Sigmoid colon (tissue), 7 donors: ENCODE data around the gene SLC17A6. TPM values are rescaled to one million over a fixed set of nuclear protein-coding genes. Genes with fewer than 3 reads are reported as not detected.

Source experiments
- DNase-seq: peaks from one replicate; pipeline ENCODE4 v3.0.0-alpha.2; 2019
- H3K27ac ChIP-seq, 4 donors: fragments of 200-600 bp; sonication (generic); one replicate each; pipeline ENCODE4 v1.5.1; 2016 to 2019; ENCODE audit warnings: mild to moderate bottlenecking in 1 of 4
- H3K27me3 ChIP-seq, 3 donors: fragments of 200-600 bp; sonication (generic); one replicate each; pipeline ENCODE4 v1.5.1; 2019; ENCODE audit warnings: mild to moderate bottlenecking in 1 of 3
- H3K36me3 ChIP-seq, 4 donors: fragments of 200-600 bp; sonication (generic); one replicate each; pipeline ENCODE4 v1.5.1; 2016 to 2019
- H3K4me1 ChIP-seq, 4 donors: fragments of 200-600 bp; sonication (generic); one replicate each; pipeline ENCODE4 v1.5.1; 2017 to 2019
- H3K4me3 ChIP-seq, 4 donors: fragments of 200-600 bp; sonication (generic); one replicate each; pipeline ENCODE4 v1.5.1; 2017 to 2019; ENCODE audit warnings: mild to moderate bottlenecking in 2 of 4, moderate library complexity in 1 of 4
- H3K9me3 ChIP-seq, 4 donors: fragments of 200-600 bp in 3 of 4; sonication (generic) in 3 of 4; one replicate each; pipeline versions ENCODE4 v1.5.1 to v1.6.1; 2013 to 2019
- EP300 ChIP-seq, 4 donors: sonication (generic); formaldehyde crosslinking; IDR thresholded peaks; one replicate each; pipeline ENCODE4 v1.6.1; 2017; ENCODE audit warnings: antibody characterized with exemption in 4 of 4
- POLR2A ChIP-seq, 2 donors: fragments of 450-650 bp; IDR thresholded peaks; one replicate each; pipeline ENCODE4 v1.6.1; 2016; ENCODE audit warnings: antibody characterized with exemption in 2 of 2, mild to moderate bottlenecking in 2 of 2, moderate library complexity in 2 of 2
- POLR2AphosphoS5 ChIP-seq, 4 donors: sonication (generic); formaldehyde crosslinking; IDR thresholded peaks; one replicate each; pipeline ENCODE4 v1.6.1; 2017; ENCODE audit warnings: antibody characterized with exemption in 4 of 4
- WGBS, 2 donors: extraction: QIAGEN DNeasy Blood & Tissue Kit; methylation state at CpG; one replicate each; pipeline ENCODE4 v1.1.7; 2013; 5-methylcytosine and 5-hydroxymethylcytosine counted together
- intact Hi-C: fragments of 100-400 bp; cut with DNase I; formaldehyde crosslinking; loops from one replicate; pipeline ENCODE4 v1.15.1; 2023
- polyA plus RNA-seq, 3 donors: library from polyadenylated mRNA; stranded (reverse); fragments of 200-250 nt; gene quantifications; one replicate each; pipeline ENCODE4 v1.2.3, GENCODE V29; 2013
- total RNA-seq, 4 donors: library from RNA; depleted of rRNA; stranded (reverse); fragments of >200 nt; gene quantifications; one replicate each; pipeline ENCODE4 v1.1.0, GENCODE V29; 2016
- TF ChIP-seq, protein P1 (sequence below), 4 experiments: fragments of 450-650 bp in 3 of 4; fragments of 200-600 bp in 1 of 4; IDR thresholded peaks; one replicate each; pipeline ENCODE4 v1.5.1; 2016 to 2019; ENCODE audit warnings: antibody characterized with exemption in 4 of 4, mild to moderate bottlenecking in 3 of 4, moderate library complexity in 2 of 4
- donor health status: healthy with polysubstance abuse.
- donor health status: Bipolar disorder and iron deficiency.
- donor health status: healthy.

Gene SLC17A6
- total and polyA plus RNA-seq, 7 donors = not detected

DNA sequence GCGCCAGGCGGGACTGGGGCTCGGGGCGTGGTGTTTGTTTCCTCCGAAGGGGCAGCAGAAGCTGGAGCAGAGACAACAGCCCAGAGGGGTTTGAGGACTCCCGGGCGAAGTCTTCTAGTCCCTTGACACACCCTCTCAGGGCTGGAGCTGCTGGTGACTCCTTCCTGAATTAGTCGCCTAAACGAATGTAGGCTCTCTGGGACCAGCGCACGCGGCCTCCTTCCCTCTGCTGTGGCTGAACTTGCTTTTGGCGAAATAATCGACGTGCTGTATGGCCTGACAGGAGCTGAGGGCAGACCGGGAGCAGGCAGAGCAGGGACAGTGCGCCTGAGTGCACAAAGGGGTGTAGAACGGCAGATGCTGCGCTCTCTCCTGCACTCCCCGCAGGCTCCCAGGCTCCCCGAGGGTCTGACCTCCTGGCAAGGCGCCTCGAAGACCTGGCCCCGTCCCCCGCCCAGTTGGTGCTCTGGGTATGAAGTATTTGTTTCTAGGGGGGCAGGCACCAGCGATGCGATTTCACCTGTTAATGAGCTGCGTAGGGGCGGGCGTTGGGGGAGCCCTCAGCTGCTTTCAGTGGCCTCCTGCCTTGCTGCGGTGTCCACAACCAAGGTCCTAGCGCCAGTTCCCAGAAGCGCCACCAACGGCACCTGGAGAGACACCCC lies 5.3 kb downstream of the SLC17A6 start:
- no peak overlapping the region for H3K4me3 ChIP-seq
- 4 to 10% methylated on average over 34 of the region's 34 CpGs for WGBS, 2 donors
- H3K27me3 ChIP-seq = peaks cover 29 to 71% (median 54%) of the 10 kb centered on the region in 3 donors
- no peaks in the 10 kb centered on the region for H3K9me3 ChIP-seq
- no peak overlapping the region for H3K27ac ChIP-seq
- H3K36me3 ChIP-seq = no peaks in the 10 kb centered on the region
- TF ChIP-seq POLR2A (IDR thresholded peaks at IDR 0.05) = no peak
- TF ChIP-seq, protein P1, sequence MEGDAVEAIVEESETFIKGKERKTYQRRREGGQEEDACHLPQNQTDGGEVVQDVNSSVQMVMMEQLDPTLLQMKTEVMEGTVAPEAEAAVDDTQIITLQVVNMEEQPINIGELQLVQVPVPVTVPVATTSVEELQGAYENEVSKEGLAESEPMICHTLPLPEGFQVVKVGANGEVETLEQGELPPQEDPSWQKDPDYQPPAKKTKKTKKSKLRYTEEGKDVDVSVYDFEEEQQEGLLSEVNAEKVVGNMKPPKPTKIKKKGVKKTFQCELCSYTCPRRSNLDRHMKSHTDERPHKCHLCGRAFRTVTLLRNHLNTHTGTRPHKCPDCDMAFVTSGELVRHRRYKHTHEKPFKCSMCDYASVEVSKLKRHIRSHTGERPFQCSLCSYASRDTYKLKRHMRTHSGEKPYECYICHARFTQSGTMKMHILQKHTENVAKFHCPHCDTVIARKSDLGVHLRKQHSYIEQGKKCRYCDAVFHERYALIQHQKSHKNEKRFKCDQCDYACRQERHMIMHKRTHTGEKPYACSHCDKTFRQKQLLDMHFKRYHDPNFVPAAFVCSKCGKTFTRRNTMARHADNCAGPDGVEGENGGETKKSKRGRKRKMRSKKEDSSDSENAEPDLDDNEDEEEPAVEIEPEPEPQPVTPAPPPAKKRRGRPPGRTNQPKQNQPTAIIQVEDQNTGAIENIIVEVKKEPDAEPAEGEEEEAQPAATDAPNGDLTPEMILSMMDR (IDR thresholded peaks at IDR 0.05) = no peak
- no peak for TF ChIP-seq EP300 (IDR thresholded peaks at IDR 0.05)
- no peak for DNase-seq
- intact Hi-C loops = no loop called here
- H3K4me1 ChIP-seq = peaks cover 0 to 11% (median 3%) of the 10 kb centered on the region in 4 donors

DNA sequence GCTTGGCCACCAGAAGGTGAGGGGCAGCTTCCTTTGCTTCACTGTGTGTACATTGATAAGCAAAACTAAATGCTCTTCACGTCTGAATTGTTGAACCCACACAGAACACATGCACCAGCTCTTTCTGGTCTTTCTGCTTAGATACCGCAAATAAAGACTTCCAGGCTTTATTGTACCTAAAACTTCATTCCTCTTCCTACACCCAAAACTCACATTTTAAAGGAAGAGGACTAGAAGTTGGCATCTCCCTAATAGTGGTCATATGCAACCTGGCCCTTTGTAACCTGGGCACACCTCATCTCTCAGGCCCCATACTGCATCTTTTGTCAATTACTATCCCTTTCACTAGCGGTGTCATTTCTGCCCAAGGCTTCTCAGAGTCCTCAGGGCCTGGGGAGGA lies 5.9 kb downstream of the SLC17A6 start:
- H3K4me1 ChIP-seq = peaks cover 0 to 11% (median 3%) of the 10 kb centered on the region in 4 donors
- DNase-seq = no peak
- intact Hi-C loops = no loop called here
- H3K36me3 ChIP-seq = no peaks in the 10 kb centered on the region
- H3K9me3 ChIP-seq = no peaks in the 10 kb centered on the region
- no peak overlapping the region for H3K4me3 ChIP-seq
- no peak overlapping the region for H3K27ac ChIP-seq
- 13% methylated on average over 3 of the region's 3 CpGs for WGBS, 2 donors
- TF ChIP-seq, protein P1 (IDR thresholded peaks at IDR 0.05) = no peak
- TF ChIP-seq EP300 (IDR thresholded peaks at IDR 0.05) = no peak
- TF ChIP-seq POLR2A (IDR thresholded peaks at IDR 0.05) = no peak
- TF ChIP-seq POLR2AphosphoS5 (IDR thresholded peaks at IDR 0.05) = no peak
- H3K27me3 ChIP-seq = peaks cover 29 to 68% (median 52%) of the 10 kb centered on the region in 3 donors

DNA sequence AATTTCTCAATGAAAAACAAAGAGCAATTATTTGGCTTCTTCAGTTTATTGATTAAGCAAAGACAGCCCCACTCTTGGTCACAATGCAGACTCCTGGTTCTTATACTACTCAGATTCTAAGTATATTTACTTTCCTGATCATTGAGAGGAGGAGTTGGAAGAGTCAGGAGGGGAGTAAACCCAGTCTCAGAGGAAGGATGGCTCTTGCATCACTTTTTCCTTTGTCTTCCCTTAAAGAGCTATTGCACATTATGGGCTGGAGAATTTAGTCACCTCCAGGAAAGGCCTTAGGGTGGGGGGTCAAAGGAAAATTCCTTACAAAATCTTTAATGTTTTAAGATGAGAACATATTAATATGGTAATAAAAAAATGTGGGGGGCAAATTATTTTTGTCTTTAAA lies 8.1 kb downstream of the SLC17A6 start:
- H3K27me3 ChIP-seq = peaks cover 19 to 46% (median 31%) of the 10 kb centered on the region in 3 donors
- TF ChIP-seq EP300 (IDR thresholded peaks at IDR 0.05) (no peak), POLR2A (IDR thresholded peaks at IDR 0.05) (no peak), POLR2AphosphoS5 (IDR thresholded peaks at IDR 0.05) (no peak)
- TF ChIP-seq, protein P1 (IDR thresholded peaks at IDR 0.05) = no peak
- intact Hi-C loops = no loop called here

GRCh38 chr11:22347857-22348487 lies 9.8 kb downstream of the SLC17A6 start:
- intact Hi-C loops = no loop called here
- no peaks in the 10 kb centered on the region for H3K36me3 ChIP-seq
- TF ChIP-seq, protein P1 (IDR thresholded peaks at IDR 0.05) = no peak
- TF ChIP-seq EP300 (IDR thresholded peaks at IDR 0.05) (no peak), POLR2A (IDR thresholded peaks at IDR 0.05) (no peak), POLR2AphosphoS5 (IDR thresholded peaks at IDR 0.05) (no peak)
- no peak for DNase-seq
- peaks cover 0 to 10% (median 3%) of the 10 kb centered on the region in 4 donors for H3K4me1 ChIP-seq
- H3K27me3 ChIP-seq = peaks cover 8 to 30% (median 14%) of the 10 kb centered on the region in 3 donors
- H3K27ac ChIP-seq = no peak overlapping the region
- 90 to 91% methylated on average over 4 of the region's 4 CpGs for WGBS, 2 donors
- no peak overlapping the region for H3K4me3 ChIP-seq
- no peaks in the 10 kb centered on the region for H3K9me3 ChIP-seq

More for the DNA sequence above, 8.1 kb downstream of the SLC17A6 start:
- DNase-seq = no peak
- peaks cover 0 to 11% (median 3%) of the 10 kb centered on the region in 4 donors for H3K4me1 ChIP-seq
- no peaks in the 10 kb centered on the region for H3K9me3 ChIP-seq
- no peak overlapping the region for H3K27ac ChIP-seq
- no peak overlapping the region for H3K4me3 ChIP-seq
- no peaks in the 10 kb centered on the region for H3K36me3 ChIP-seq
